ENCODE results near the gene NEO1. TPM values are rescaled to one million over a fixed set of nuclear protein-coding genes. Genes with fewer than 3 reads are reported as not detected.
"Not testable (repeated sequence)": the region's sequence is repeated elsewhere in the genome, so short reads cannot be mapped to it uniquely, and the experiment has no call there.

NEO1 gene
- total RNA-seq, 2 donors from 2014 or later: 7.0 to 8.1 TPM

DNA sequence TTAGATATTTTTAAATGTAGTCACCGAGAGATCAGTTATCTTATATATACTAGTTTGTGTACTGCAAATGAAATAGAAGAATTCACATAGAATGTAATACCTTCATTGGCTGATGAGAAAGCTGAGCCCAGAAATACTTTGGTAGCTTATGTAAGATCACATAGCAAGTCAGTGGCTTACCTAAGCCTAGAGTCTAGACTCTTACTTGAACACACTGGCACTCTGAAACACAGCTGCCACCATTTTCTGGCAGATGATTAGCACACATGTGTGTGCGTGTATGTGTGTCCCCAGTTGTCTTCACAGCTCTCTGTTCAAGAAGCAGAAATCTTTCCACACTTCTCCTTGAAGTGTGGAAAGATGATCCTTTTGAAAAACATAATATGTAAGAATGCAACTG, 124.3 kb downstream of the NEO1 start:
- H3K4me3 Mint-ChIP-seq: no peak overlapping the region
- no peak overlapping the region for H3K27ac Mint-ChIP-seq
- H3K4me1 Mint-ChIP-seq (ENCODE audit: low read depth): no peaks in the 10 kb centered on the region
- H3K9me3 Mint-ChIP-seq: peaks cover 4 to 6% of the 10 kb centered on the region in 2 donors
- ATAC-seq (replicated peaks in 1 of 2) (no peak), DNase-seq (no peak)
- no peaks in the 10 kb centered on the region for H3K27me3 Mint-ChIP-seq (ENCODE audit: low read depth)
- H3K36me3 Mint-ChIP-seq (ENCODE audit: insufficient read depth in 2 of 2): peaks cover 5 to 6% of the 10 kb centered on the region in 2 donors

DNA sequence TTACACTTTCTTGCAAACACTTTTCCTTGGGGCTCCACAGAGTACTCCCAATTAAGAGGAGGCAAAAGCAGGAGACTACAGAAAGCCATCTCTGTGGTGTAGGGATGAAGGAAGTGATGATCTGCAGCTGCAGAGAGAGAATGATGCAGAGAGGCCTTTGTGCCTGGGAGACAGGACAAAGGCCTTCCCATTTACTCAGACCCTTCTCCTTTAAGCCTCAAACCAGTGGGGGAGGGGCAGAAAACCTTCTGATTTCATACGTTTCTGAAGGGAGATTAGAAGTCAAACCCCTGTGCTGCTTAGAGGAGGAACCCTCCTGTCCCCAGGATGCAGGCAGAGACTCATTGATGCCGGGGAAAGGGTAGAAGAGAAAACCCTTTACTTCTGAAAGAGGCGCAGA, 130.8 kb downstream of the NEO1 start:
- Mint-ChIP-seq H3K4me3 (no peak overlapping the region), H3K36me3 (ENCODE audit: insufficient read depth in 2 of 2) (peaks cover 11 to 17% of the 10 kb centered on the region in 2 donors), H3K9me3 (peaks cover 6 to 16% of the 10 kb centered on the region in 2 donors), H3K27ac (no peak overlapping the region), H3K27me3 (ENCODE audit: low read depth) (no peaks in the 10 kb centered on the region), H3K4me1 (ENCODE audit: low read depth) (no peaks in the 10 kb centered on the region)
- ATAC-seq (replicated peaks in 1 of 2) (no peak), DNase-seq (no peak)

- Mint-ChIP-seq H3K27me3 (ENCODE audit: low read depth) (no peaks in the 10 kb centered on the region), H3K36me3 (ENCODE audit: insufficient read depth in 2 of 2) (no peaks in the 10 kb centered on the region), H3K4me3 (no peak overlapping the region), H3K4me1 (ENCODE audit: low read depth) (no peaks in the 10 kb centered on the region), H3K9me3 (no peaks in the 10 kb centered on the region), H3K27ac (no peak overlapping the region)
- ATAC-seq (replicated peaks in 1 of 2): no peak
- no peak for DNase-seq
Measured at GRCh38 chr15:73190189-73190601, 137.9 kb downstream of the NEO1 start.

- ATAC-seq (replicated peaks in 1 of 2) (no peak), DNase-seq (no peak)
- Mint-ChIP-seq H3K9me3 (no peaks in the 10 kb centered on the region), H3K36me3 (ENCODE audit: insufficient read depth in 2 of 2) (no peaks in the 10 kb centered on the region), H3K27me3 (ENCODE audit: low read depth) (no peaks in the 10 kb centered on the region), H3K4me3 (no peak overlapping the region), H3K4me1 (ENCODE audit: low read depth) (no peaks in the 10 kb centered on the region), H3K27ac (no peak overlapping the region)
Measured at GRCh38 chr15:73195166-73195565, 142.9 kb downstream of the NEO1 start.

DNA sequence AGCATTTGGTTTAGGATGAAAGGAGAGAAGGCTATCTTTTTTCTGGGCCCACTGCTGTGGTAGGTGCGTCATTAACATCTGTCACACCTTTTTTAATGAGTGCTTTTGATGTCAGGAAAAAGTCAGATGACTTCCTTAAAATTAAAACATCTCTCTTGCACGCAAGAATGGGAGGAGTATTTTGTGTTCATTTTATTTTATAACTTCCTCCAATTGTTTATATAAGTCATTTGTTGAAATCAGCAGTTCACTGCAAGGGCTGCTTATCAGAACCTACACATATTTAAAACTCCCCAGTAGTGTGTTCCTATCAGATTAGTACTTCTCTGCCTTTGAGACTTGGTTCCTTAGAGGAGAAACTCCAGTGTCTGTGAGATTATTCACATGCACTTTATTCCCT, 143.8 kb downstream of the NEO1 start:
- Mint-ChIP-seq H3K4me1 (ENCODE audit: low read depth) (no peaks in the 10 kb centered on the region), H3K36me3 (ENCODE audit: insufficient read depth in 2 of 2) (no peaks in the 10 kb centered on the region), H3K9me3 (no peaks in the 10 kb centered on the region), H3K4me3 (no peak overlapping the region), H3K27me3 (ENCODE audit: low read depth) (no peaks in the 10 kb centered on the region), H3K27ac (no peak overlapping the region)
- ATAC-seq (replicated peaks in 1 of 2) (no peak), DNase-seq (no peak)

GRCh38 chr15:73200339-73200738, 148.1 kb downstream of the NEO1 start:
- no peak for DNase-seq
- Mint-ChIP-seq H3K27me3 (ENCODE audit: low read depth) (no peaks in the 10 kb centered on the region), H3K27ac (no peak overlapping the region), H3K4me1 (ENCODE audit: low read depth) (no peaks in the 10 kb centered on the region), H3K36me3 (ENCODE audit: insufficient read depth in 2 of 2) (peaks cover 5 to 6% of the 10 kb centered on the region in 2 donors), H3K4me3 (no peak overlapping the region), H3K9me3 (peaks cover 6 to 7% of the 10 kb centered on the region in 2 donors)
- ATAC-seq (replicated peaks in 1 of 2): no peak

DNA sequence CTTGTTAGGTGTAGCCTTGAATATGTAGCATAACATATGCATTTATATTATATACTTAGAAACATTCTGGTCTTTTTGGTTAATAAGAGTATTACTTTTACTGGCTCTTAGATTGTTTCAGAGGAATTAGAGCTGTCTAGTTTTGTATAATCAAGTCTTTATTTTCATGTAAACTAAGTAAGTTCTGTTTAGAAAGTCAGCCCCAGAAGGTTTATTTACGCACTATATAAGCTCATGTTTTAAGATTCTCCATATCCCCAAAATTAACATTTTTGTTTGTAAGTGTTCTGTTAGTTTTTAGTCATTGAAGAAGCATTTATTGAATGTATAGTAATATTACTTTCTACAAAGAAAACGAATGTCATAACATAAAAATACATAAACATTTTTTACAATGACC, 158.4 kb downstream of the NEO1 start:
- H3K9me3 Mint-ChIP-seq: no peaks in the 10 kb centered on the region
- no peaks in the 10 kb centered on the region for H3K36me3 Mint-ChIP-seq (ENCODE audit: insufficient read depth in 2 of 2)
- no peak overlapping the region for H3K4me3 Mint-ChIP-seq
- no peak for DNase-seq
- H3K4me1 Mint-ChIP-seq (ENCODE audit: low read depth): no peaks in the 10 kb centered on the region
- no peak for ATAC-seq (replicated peaks in 1 of 2)
- no peak overlapping the region for H3K27ac Mint-ChIP-seq
- no peaks in the 10 kb centered on the region for H3K27me3 Mint-ChIP-seq (ENCODE audit: low read depth)

DNA sequence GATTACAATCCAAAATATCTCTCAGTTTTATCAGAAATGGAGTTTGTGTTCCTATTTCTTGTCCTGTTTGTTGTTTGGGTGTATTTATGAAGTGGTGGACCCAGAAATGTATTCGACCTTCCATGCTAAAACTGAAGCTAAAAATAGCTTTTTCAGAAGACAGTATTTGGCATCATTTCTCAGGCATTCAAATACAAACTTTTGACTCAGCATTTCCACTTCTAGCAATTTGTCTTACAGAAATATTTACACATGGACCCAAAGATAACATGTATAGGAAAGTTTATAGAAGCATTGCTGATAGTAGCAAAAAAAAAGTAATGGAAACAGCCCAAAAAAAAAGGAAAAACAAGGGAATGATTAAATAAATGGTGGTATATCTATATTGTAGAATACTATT, 160.2 kb downstream of the NEO1 start:
- no peak overlapping the region for H3K27ac Mint-ChIP-seq
- no peak for DNase-seq
- ATAC-seq (replicated peaks in 1 of 2): no peak
- H3K27me3 Mint-ChIP-seq (ENCODE audit: low read depth): no peaks in the 10 kb centered on the region
- no peaks in the 10 kb centered on the region for H3K9me3 Mint-ChIP-seq
- H3K4me3 Mint-ChIP-seq: no peak overlapping the region
- no peaks in the 10 kb centered on the region for H3K4me1 Mint-ChIP-seq (ENCODE audit: low read depth)
- H3K36me3 Mint-ChIP-seq (ENCODE audit: insufficient read depth in 2 of 2): no peaks in the 10 kb centered on the region

GRCh38 chr15:73221450-73221849, 169.2 kb downstream of the NEO1 start:
- H3K4me3 Mint-ChIP-seq; DNase-seq; H3K36me3 Mint-ChIP-seq (ENCODE audit: insufficient read depth in 2 of 2); H3K27ac Mint-ChIP-seq; H3K9me3 Mint-ChIP-seq; H3K4me1 Mint-ChIP-seq (ENCODE audit: low read depth); ATAC-seq (replicated peaks in 1 of 2); H3K27me3 Mint-ChIP-seq (ENCODE audit: low read depth): not testable (repeated sequence)

DNA sequence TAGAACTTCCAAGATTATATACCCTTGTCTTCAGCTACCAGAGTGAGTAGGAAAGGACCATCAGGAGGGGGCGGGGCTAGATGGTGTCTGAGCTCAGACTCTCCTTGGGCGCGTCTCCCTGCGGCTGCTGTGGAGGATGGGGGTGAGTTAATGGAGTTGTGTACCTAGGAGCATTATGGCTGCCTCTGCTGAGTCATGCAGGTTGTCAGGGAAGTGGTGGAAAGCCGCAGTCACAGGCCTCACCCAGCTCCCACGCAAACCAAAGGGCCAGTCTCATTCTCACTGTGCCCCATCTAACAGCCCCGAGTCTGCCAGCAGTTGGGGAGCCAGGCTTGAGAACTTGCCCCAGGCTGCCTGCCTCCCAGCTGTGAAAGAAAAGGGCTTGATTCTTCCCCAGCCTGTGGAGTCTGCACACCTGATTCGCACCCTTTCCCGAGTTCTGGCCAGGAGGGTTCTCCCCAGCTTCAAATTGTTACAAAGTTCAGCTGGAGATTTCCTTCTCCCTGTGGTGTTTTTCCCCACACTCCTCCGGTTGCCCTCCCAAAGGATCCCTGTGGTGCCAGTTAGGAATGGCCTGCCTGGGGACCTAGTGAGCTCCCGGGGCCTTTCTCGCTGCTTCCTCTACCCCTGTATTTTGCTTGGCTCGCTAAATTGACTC, 173.2 kb downstream of the NEO1 start:
- ATAC-seq (replicated peaks in 1 of 2) (peak; percentile 64 to 94), DNase-seq (peak; percentile 42 to 53)
- H3K4me1 Mint-ChIP-seq (ENCODE audit: low read depth): peaks cover 5% of the 10 kb centered on the region
- peaks cover 0 to 4% of the 10 kb centered on the region in 2 donors for H3K36me3 Mint-ChIP-seq (ENCODE audit: insufficient read depth in 2 of 2)
- H3K27me3 Mint-ChIP-seq (ENCODE audit: low read depth): no peaks in the 10 kb centered on the region
- H3K9me3 Mint-ChIP-seq: peaks cover 1% of the 10 kb centered on the region in 2 donors
- no peak overlapping the region for H3K27ac Mint-ChIP-seq
- H3K4me3 Mint-ChIP-seq: no peak overlapping the region

DNA sequence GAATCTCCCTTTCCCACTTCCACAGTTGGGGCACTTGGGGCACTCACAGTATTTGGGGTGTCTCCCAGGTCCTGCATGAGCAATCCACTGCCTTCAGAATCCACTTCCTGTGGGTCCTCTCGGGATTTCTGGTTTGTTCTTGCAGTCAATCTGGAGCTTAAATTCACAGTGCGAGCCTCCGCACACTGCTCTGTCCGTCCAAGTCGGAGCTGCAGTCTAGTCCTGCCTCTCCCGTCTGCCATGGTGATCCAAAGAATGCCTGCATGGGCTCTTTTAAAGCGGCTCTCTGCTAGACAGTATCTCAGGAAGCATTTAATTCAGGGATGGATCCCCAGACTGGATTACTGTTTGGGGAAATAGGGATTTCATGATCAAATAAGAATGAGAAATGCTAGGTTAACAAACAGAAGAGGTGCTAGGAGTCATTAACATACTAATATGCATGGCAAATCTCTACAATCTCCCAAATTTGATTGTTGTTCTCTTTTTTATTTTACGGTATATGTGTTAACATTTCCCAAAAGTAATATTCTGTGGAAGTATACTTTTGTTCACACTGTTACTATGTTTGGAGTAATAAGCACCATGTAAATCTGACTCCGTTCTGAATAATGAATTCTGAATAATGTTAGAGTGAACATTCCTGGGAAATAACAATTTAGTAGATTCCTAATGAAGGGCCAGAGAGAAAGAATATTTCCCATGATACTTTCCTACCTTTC, 174.0 kb downstream of the NEO1 start:
- DNase-seq (no peak), ATAC-seq (replicated peaks in 1 of 2) (no peak)
- no peak overlapping the region for H3K27ac Mint-ChIP-seq
- H3K36me3 Mint-ChIP-seq (ENCODE audit: insufficient read depth in 2 of 2): peaks cover 0 to 4% of the 10 kb centered on the region in 2 donors
- no peaks in the 10 kb centered on the region for H3K27me3 Mint-ChIP-seq (ENCODE audit: low read depth)
- H3K9me3 Mint-ChIP-seq: peaks cover 1% of the 10 kb centered on the region in 2 donors
- peaks cover 5% of the 10 kb centered on the region for H3K4me1 Mint-ChIP-seq (ENCODE audit: low read depth)
- H3K4me3 Mint-ChIP-seq: peak overlapping the region in 1 of 2 donors; percentile 6

DNA sequence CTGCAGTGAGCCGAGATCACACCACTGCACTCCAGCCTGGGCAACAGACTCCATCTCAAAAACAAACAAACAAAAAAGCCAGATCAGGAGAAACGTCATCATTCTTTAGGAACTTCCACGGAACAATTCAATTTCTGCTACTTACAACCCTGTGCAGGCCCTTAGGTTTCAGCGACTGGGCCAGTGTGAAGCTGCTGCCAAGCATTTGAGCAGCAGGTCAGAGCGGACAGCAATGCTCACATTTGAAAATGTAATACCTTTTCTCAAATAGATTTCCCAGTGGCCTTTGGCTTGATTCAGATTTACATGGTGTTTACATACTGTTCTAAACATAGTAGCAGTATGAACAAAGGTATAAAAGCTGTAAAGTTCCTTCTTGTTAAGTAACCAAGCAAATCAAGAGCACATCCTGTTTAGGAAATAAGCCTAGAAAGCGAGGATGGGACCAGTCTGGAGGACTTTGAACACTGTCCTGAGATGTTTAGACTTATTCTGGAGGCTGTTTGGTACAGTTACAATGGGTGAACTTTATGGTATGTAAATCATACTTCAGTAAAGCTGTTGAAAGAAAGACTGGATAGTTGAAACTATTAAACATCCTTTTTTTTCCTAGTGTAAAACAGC, 175.3 kb downstream of the NEO1 start:
- H3K4me3 Mint-ChIP-seq: no peak overlapping the region
- ATAC-seq (replicated peaks in 1 of 2) (no peak), DNase-seq (no peak)
- peaks cover 5% of the 10 kb centered on the region for H3K4me1 Mint-ChIP-seq (ENCODE audit: low read depth)
- H3K27ac Mint-ChIP-seq: no peak overlapping the region
- no peaks in the 10 kb centered on the region for H3K27me3 Mint-ChIP-seq (ENCODE audit: low read depth)
- peaks cover 0 to 2% of the 10 kb centered on the region in 2 donors for H3K36me3 Mint-ChIP-seq (ENCODE audit: insufficient read depth in 2 of 2)
- peaks cover 0 to 1% of the 10 kb centered on the region in 2 donors for H3K9me3 Mint-ChIP-seq

GRCh38 chr15:73228128-73228646, 175.9 kb downstream of the NEO1 start:
- ATAC-seq (replicated peaks in 1 of 2) (no peak), DNase-seq (no peak)
- peaks cover 0 to 1% of the 10 kb centered on the region in 2 donors for H3K9me3 Mint-ChIP-seq
- no peak overlapping the region for H3K4me3 Mint-ChIP-seq
- H3K27me3 Mint-ChIP-seq (ENCODE audit: low read depth): no peaks in the 10 kb centered on the region
- H3K4me1 Mint-ChIP-seq (ENCODE audit: low read depth): peaks cover 5% of the 10 kb centered on the region
- H3K27ac Mint-ChIP-seq: peak overlapping the region; percentile 24
- no peaks in the 10 kb centered on the region for H3K36me3 Mint-ChIP-seq (ENCODE audit: insufficient read depth in 2 of 2)
